H9 (cell line): ENCODE data around the gene DMPK. TPM values are rescaled to one million over a fixed set of nuclear protein-coding genes. Genes with fewer than 3 reads are reported as not detected.

Experiments
- DNase-seq: peaks from one replicate; pipeline ENCODE4 v3.0.0-alpha.2; 2017
- H2AFZ ChIP-seq: one replicate; pipeline ENCODE4 v1.6.1; 2013; ENCODE audit warnings: mild to moderate bottlenecking, low read length, control low read depth, moderate library complexity
- H2AK5ac ChIP-seq: 2 replicates; pipeline ENCODE4 v1.6.1; 2013; ENCODE audit warnings: low read length, control low read depth, mixed read lengths; ENCODE audit not compliant: insufficient read length
- H2BK120ac ChIP-seq: one replicate; pipeline ENCODE4 v1.6.1; 2013; ENCODE audit warnings: low read depth, mild to moderate bottlenecking, low read length, control low read depth, inconsistent platforms; ENCODE audit not compliant: poor library complexity, severe bottlenecking
- H2BK12ac ChIP-seq: 2 replicates; pipeline ENCODE4 v1.6.1; 2013; ENCODE audit warnings: low read length, control low read depth, mixed read lengths, low read depth; ENCODE audit not compliant: insufficient read length
- H2BK15ac ChIP-seq: 2 replicates; pipeline ENCODE4 v1.6.1; 2013; ENCODE audit warnings: low read depth, low read length, control low read depth
- H2BK20ac ChIP-seq: one replicate; pipeline ENCODE4 v1.6.1; 2013; ENCODE audit warnings: low read depth, mild to moderate bottlenecking, low read length, control low read depth, inconsistent platforms; ENCODE audit not compliant: poor library complexity, severe bottlenecking
- H2BK5ac ChIP-seq: 2 replicates; pipeline ENCODE4 v1.6.1; 2013; ENCODE audit warnings: low read length, control low read depth, mixed read lengths; ENCODE audit not compliant: insufficient read length
- H3K14ac ChIP-seq: 2 replicates; pipeline ENCODE4 v1.6.1; 2013; ENCODE audit warnings: low read length, control low read depth; ENCODE audit not compliant: insufficient read depth
- H3K18ac ChIP-seq: 2 replicates; pipeline ENCODE4 v1.6.1; 2013; ENCODE audit warnings: low read depth, mild to moderate bottlenecking, mixed read lengths, low read length, control low read depth; ENCODE audit not compliant: insufficient read length
- H3K23ac ChIP-seq: 2 replicates; pipeline ENCODE4 v1.6.1; 2013; ENCODE audit warnings: low read length, control low read depth, mixed read lengths, low read depth; ENCODE audit not compliant: insufficient read length
- H3K23me2 ChIP-seq: 2 replicates; pipeline ENCODE4 v1.6.1; 2013; ENCODE audit warnings: low read depth, mild to moderate bottlenecking, mixed read lengths, low read length, control low read depth; ENCODE audit not compliant: insufficient read length, poor library complexity, severe bottlenecking
- H3K27ac ChIP-seq: 2 replicates; pipeline ENCODE4 v1.5.1; 2013; ENCODE audit warnings: low read length, control low read depth, mixed read lengths, low read depth; ENCODE audit not compliant: insufficient read length
- H3K27me3 ChIP-seq: 2 replicates; pipeline ENCODE4 v1.6.1; 2013; ENCODE audit warnings: low read length, control low read depth, inconsistent platforms; ENCODE audit not compliant: insufficient read depth
- H3K4ac ChIP-seq: 2 replicates; pipeline ENCODE4 v1.6.1; 2013; ENCODE audit warnings: low read depth, mild to moderate bottlenecking, control low read depth, inconsistent platforms, low read length, moderate library complexity
- H3K4me1 ChIP-seq: 2 replicates; pipeline ENCODE4 v1.6.1; 2013; ENCODE audit warnings: low read length, control low read depth, inconsistent platforms; ENCODE audit not compliant: insufficient read depth
- H3K4me2 ChIP-seq: 2 replicates; pipeline ENCODE4 v1.6.1; 2013; ENCODE audit warnings: low read length, control low read depth, mixed read lengths; ENCODE audit not compliant: insufficient read length, insufficient read depth
- H3K56ac ChIP-seq: 2 replicates; pipeline ENCODE4 v1.6.1; 2013; ENCODE audit warnings: low read depth, mild to moderate bottlenecking, mixed read lengths, low read length, control low read depth; ENCODE audit not compliant: insufficient read length
- H3K79me1 ChIP-seq: 2 replicates; pipeline ENCODE4 v1.6.1; 2013; ENCODE audit warnings: low read depth, mild to moderate bottlenecking, moderate library complexity, low read length, control low read depth, inconsistent platforms; ENCODE audit not compliant: insufficient read depth, poor library complexity, severe bottlenecking
- H3K79me2 ChIP-seq: 2 replicates; pipeline ENCODE4 v1.6.1; 2013; ENCODE audit warnings: low read length, control low read depth, inconsistent platforms; ENCODE audit not compliant: insufficient read depth
- H3K9ac ChIP-seq: 2 replicates; pipeline ENCODE4 v1.6.1; 2013; ENCODE audit warnings: low read length, control low read depth, mixed read lengths; ENCODE audit not compliant: insufficient read length; ENCODE audit errors: extremely low read depth
- H3K9me3 ChIP-seq: one replicate; pipeline ENCODE4 v1.6.1; 2013; ENCODE audit warnings: low read depth, low read length, inconsistent platforms; ENCODE audit not compliant: control insufficient read depth
- H3T11ph ChIP-seq: one replicate; pipeline ENCODE4 v1.6.1; 2013; ENCODE audit warnings: mild to moderate bottlenecking, low read length, control low read depth, inconsistent platforms
- H4K20me1 ChIP-seq: one replicate; pipeline ENCODE4 v1.6.1; 2013; ENCODE audit not compliant: control insufficient read depth, insufficient read length, insufficient read depth
- H4K5ac ChIP-seq: 2 replicates; pipeline ENCODE4 v1.6.1; 2013; ENCODE audit warnings: low read depth, mild to moderate bottlenecking, mixed read lengths, low read length, control low read depth; ENCODE audit not compliant: insufficient read length
- H4K8ac ChIP-seq: replicated peaks from 2 replicates; pipeline ENCODE4 v1.6.1; 2013; ENCODE audit warnings: low read length, control low read depth, mixed read lengths, low read depth; ENCODE audit not compliant: insufficient read length
- H4K91ac ChIP-seq: 2 replicates; pipeline ENCODE4 v1.6.1; 2013; ENCODE audit warnings: low read depth, mild to moderate bottlenecking, moderate library complexity, mixed read lengths, low read length, control low read depth; ENCODE audit not compliant: insufficient read length
- H3K27ac Mint-ChIP-seq, 3 experiments: 2 replicates in 2 of 3; 3 replicates in 1 of 3; pipeline ENCODE4 v1.8.0; 2020 to 2021; ENCODE audit warnings: mixed read lengths in 3 of 3, mild to moderate bottlenecking in 1 of 3, moderate library complexity in 1 of 3
- H3K27me3 Mint-ChIP-seq: 2 replicates; pipeline ENCODE4 v1.8.0; 2021; ENCODE audit warnings: low read depth, mild to moderate bottlenecking, moderate library complexity, mixed read lengths
- H3K36me3 Mint-ChIP-seq, 3 experiments: 2 replicates in 2 of 3; 3 replicates in 1 of 3; pipeline ENCODE4 v1.8.0; 2020 to 2021; ENCODE audit warnings: low read depth in 3 of 3, mixed read lengths in 3 of 3; ENCODE audit not compliant: insufficient read depth in 1 of 3
- H3K4me1 Mint-ChIP-seq, 2 experiments: 2 replicates each; pipeline ENCODE4 v1.8.0; 2020; ENCODE audit warnings: mixed read lengths in 2 of 2
- H3K4me3 Mint-ChIP-seq, 2 experiments: 2 replicates in 1 of 2; 3 replicates in 1 of 2; pipeline ENCODE4 v1.8.0; 2020 to 2021; ENCODE audit warnings: mild to moderate bottlenecking in 2 of 2, mixed read lengths in 2 of 2, moderate library complexity in 1 of 2
- H3K9me3 Mint-ChIP-seq, 2 experiments: 2 replicates in 1 of 2; 3 replicates in 1 of 2; pipeline ENCODE4 v1.8.0; 2020; ENCODE audit warnings: mild to moderate bottlenecking in 2 of 2, mixed read lengths in 2 of 2, moderate library complexity in 1 of 2
- CTCF ChIP-seq: fragments of 200-600 bp; sonication (generic); conservative IDR thresholded peaks from 3 replicates; pipeline ENCODE4 v1.8.0; 2021; ENCODE audit warnings: antibody characterized with exemption, mild to moderate bottlenecking
- WGBS: extraction: QIAGEN DNeasy Blood & Tissue Kit; methylation state at CpG from one replicate; pipeline ENCODE4 v1.1.7; 2013; ENCODE audit warnings: missing lambda C conversion rate, low lambda C conversion rate, mixed read lengths; ENCODE audit not compliant: insufficient read length; ENCODE audit errors: extremely low coverage; 5-methylcytosine and 5-hydroxymethylcytosine counted together
- total RNA-seq: library from RNA; stranded (reverse); gene quantifications from 2 replicates; pipeline ENCODE4 v1.2.1, GENCODE V29; 2021

DMPK gene
- total RNA-seq, 1 experiment from 2014 or later, result 67.4 TPM

- no peak for DNase-seq
- H3K4ac ChIP-seq, result no peak overlapping the region
- peak overlapping the region in 1 of 3 experiments; percentile 10; a peak in 2 of 7 replicates for H3K27ac Mint-ChIP-seq
- no peaks in the 10 kb centered on the region for H3K9me3 Mint-ChIP-seq
- H2BK15ac ChIP-seq, result no peak overlapping the region
- no peak overlapping the region for H3K23ac ChIP-seq
- H3K9ac ChIP-seq, result no peak overlapping the region
- peaks cover 56 to 97% (median 93%) of the 10 kb centered on the region in 3 experiments for H3K36me3 Mint-ChIP-seq
- no peaks in the 10 kb centered on the region for H3K23me2 ChIP-seq
- WGBS, result no CpG with 5 or more reads among the region's 26 CpGs
- H3K27me3 ChIP-seq, result no peaks in the 10 kb centered on the region
- no peak overlapping the region for H3K56ac ChIP-seq
- H2BK20ac ChIP-seq, result no peak overlapping the region
- no peaks in the 10 kb centered on the region for H3K27me3 Mint-ChIP-seq
- H4K91ac ChIP-seq, result no peak overlapping the region
- H3K79me1 ChIP-seq, result no peaks in the 10 kb centered on the region
- H2BK5ac ChIP-seq, result no peak overlapping the region
- H3K4me2 ChIP-seq, result no peak overlapping the region
- TF ChIP-seq CTCF, result no peak
- H3T11ph ChIP-seq, result no peak overlapping the region
- no peak overlapping the region for H3K18ac ChIP-seq
- no peak overlapping the region for H2AK5ac ChIP-seq
- H4K8ac ChIP-seq, result no peak overlapping the region
- no peak overlapping the region for H2BK120ac ChIP-seq
- H3K4me3 Mint-ChIP-seq, result no peak overlapping the region; a peak in 1 of 5 replicates
- H3K4me1 ChIP-seq, result no peaks in the 10 kb centered on the region
- H3K27ac ChIP-seq, result no peak overlapping the region
- H3K9me3 ChIP-seq, result no peaks in the 10 kb centered on the region
- H3K79me2 ChIP-seq, result no peaks in the 10 kb centered on the region
- H2BK12ac ChIP-seq, result no peak overlapping the region
- no peak overlapping the region for H4K5ac ChIP-seq
- peaks cover 0 to 6% of the 10 kb centered on the region in 2 experiments; a peak in 3 of 4 replicates for H3K4me1 Mint-ChIP-seq
- H2AFZ ChIP-seq, result no peak overlapping the region
- H4K20me1 ChIP-seq, result no peaks in the 10 kb centered on the region
- H3K14ac ChIP-seq, result no peak overlapping the region
Measured at GRCh38 chr19:45824531-45825262, 42.4 kb upstream of the DMPK start.
